MCF 10A (cell line): ENCODE measurements around the gene AVPR1B. TPM values are rescaled to one million over a fixed set of nuclear protein-coding genes. Genes with fewer than 3 reads are reported as not detected.
A peak's percentile ranks its signal among the peaks of the same experiment; 100 is the strongest.

ENCODE experiments used
- BruUV-seq: library from RNA; stranded (reverse); fragments of 400-500 nt; replicated peaks from 2 replicates; lab custom pipeline; 2021; lab: Mats Ljungman, UMichigan
- CTCF ChIA-PET: fragments of 300-600 bp; sonication (Branson Sonifier 250); formaldehyde crosslinking; extraction: SDS; loops from one replicate; lab custom pipeline; 2021; ENCODE audit warnings: antibody characterized with exemption, inconsistent platforms; lab: Yijun Ruan, JAX
- POLR2A ChIA-PET: fragments of 300-600, 350-650 bp; sonication (Branson Sonifier 250); formaldehyde crosslinking; extraction: SDS; loops from one replicate; lab custom pipeline; 2020; ENCODE audit warnings: antibody characterized with exemption, inconsistent platforms; lab: Yijun Ruan, JAX
- DNase-seq: peaks from one replicate; pipeline ENCODE4 v3.0.0-alpha.2; 2018; ENCODE audit not compliant: unreplicated experiment
- H3K27ac Mint-ChIP-seq: one replicate; pipeline ENCODE4 v1.8.0; 2022; ENCODE audit warnings: mild to moderate bottlenecking, low read depth, mixed read lengths; ENCODE audit not compliant: unreplicated experiment
- H3K27me3 Mint-ChIP-seq: one replicate; pipeline ENCODE4 v1.8.0; 2022; ENCODE audit warnings: mixed read lengths; ENCODE audit not compliant: insufficient read depth, unreplicated experiment
- H3K36me3 Mint-ChIP-seq: one replicate; pipeline ENCODE4 v1.8.0; 2022; ENCODE audit warnings: mild to moderate bottlenecking, moderate library complexity, mixed read lengths; ENCODE audit not compliant: insufficient read depth, unreplicated experiment
- H3K4me1 Mint-ChIP-seq: one replicate; pipeline ENCODE4 v1.8.0; 2022; ENCODE audit warnings: mixed read lengths; ENCODE audit not compliant: insufficient read depth, unreplicated experiment
- H3K4me3 Mint-ChIP-seq: one replicate; pipeline ENCODE4 v1.8.0; 2022; ENCODE audit warnings: mild to moderate bottlenecking, moderate library complexity, mixed read lengths; ENCODE audit not compliant: unreplicated experiment
- H3K9me3 Mint-ChIP-seq: one replicate; pipeline ENCODE4 v1.8.0; 2022; ENCODE audit warnings: mixed read lengths; ENCODE audit not compliant: unreplicated experiment
- intact Hi-C: fragments of 100-400 bp; cut with micrococcal nuclease; formaldehyde crosslinking; loops from 2 replicates; pipeline ENCODE4 v1.14.1; 2022
- total RNA-seq: library from RNA; stranded (reverse); gene quantifications from 2 replicates; pipeline ENCODE4 v1.2.3, GENCODE V29; 2022
- TF ChIP-seq, protein P1 (sequence below): fragments of 200-600 bp; IDR thresholded peaks from one replicate; pipeline ENCODE4 v1.8.0; 2022; ENCODE audit warnings: antibody characterized with exemption, mild to moderate bottlenecking; ENCODE audit not compliant: unreplicated experiment

The AVPR1B gene
- total RNA-seq, 1 experiment from 2014 or later: not detected

DNA sequence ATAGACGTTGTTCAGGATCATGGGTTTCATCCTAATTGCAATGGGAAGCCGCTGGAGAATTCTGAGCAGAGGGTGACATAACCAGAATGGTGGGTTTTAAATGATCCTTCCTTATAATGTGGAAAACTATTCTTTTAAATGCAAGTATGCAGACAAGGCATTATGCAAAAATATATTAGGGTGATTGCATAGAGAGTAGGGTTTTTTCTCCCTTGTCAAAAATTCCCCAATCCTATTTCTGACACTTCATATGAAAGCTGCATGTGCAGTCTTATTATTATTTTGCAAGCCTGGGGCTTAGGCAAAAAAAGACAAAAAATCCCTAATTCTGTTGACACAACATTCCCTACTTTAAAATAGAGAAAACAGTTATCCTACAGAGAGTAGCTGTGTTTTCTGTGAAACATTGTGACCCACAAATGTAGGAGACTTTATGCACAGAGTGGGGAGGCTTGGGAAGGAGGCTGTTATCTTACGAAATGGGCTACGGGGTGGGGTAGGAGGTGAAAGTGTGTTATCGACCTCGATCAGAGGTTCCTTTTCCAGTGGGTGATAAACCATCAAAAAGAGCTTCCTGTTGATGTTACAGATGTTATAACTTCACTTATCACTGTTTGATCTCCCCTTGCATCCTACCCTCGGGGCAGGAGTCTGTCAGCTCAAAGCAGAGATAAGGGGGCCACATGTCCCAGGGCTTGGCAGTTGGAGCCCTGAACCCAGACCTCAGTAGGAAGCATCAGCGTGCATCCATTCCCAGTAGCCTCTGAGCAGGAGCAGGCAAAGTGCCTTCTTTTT lies 37.0 kb downstream of the AVPR1B start:
- TF ChIP-seq, protein P1, sequence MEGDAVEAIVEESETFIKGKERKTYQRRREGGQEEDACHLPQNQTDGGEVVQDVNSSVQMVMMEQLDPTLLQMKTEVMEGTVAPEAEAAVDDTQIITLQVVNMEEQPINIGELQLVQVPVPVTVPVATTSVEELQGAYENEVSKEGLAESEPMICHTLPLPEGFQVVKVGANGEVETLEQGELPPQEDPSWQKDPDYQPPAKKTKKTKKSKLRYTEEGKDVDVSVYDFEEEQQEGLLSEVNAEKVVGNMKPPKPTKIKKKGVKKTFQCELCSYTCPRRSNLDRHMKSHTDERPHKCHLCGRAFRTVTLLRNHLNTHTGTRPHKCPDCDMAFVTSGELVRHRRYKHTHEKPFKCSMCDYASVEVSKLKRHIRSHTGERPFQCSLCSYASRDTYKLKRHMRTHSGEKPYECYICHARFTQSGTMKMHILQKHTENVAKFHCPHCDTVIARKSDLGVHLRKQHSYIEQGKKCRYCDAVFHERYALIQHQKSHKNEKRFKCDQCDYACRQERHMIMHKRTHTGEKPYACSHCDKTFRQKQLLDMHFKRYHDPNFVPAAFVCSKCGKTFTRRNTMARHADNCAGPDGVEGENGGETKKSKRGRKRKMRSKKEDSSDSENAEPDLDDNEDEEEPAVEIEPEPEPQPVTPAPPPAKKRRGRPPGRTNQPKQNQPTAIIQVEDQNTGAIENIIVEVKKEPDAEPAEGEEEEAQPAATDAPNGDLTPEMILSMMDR: no peak
- Mint-ChIP-seq H3K4me1 (peaks cover 5% of the 10 kb centered on the region), H3K9me3 (no peaks in the 10 kb centered on the region), H3K36me3 (no peaks in the 10 kb centered on the region), H3K27me3 (peaks cover 6% of the 10 kb centered on the region), H3K4me3 (no peak overlapping the region), H3K27ac (no peak overlapping the region)
- no TSS peak for BruUV-seq
- POLR2A ChIA-PET: interaction anchor here (0.8 to 3.7 kb wide), 4 partner anchors 9 to 35 kb away, joined by 3 to 14 read pairs (median 3); no protein-coding TSS in a partner anchor
- no peak for DNase-seq
- CTCF ChIA-PET: interaction anchor here (1.0 to 2.5 kb wide), 5 partner anchors 22 to 103 kb away, joined by 3 to 8 read pairs (median 4); no protein-coding TSS in a partner anchor
- intact Hi-C loops: no loop called here

DNA sequence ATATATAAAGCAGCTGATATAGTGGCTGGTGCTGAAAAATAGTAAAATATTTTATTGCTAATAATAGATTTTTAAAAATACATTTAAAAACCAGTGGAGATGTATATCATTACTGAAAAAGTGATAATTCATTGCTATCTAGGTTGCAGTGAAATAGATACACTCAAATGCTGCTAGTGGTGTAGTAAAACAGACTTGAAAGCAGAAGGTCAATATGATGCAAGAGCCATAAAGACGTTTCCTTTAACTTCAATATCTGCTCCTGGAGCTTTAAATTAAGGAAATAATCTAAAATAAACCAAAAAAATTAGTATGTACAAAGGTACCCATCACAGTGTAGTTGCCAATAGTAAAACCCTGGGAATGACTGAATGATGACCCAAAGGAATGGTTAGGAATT lies 38.1 kb downstream of the AVPR1B start:
- Mint-ChIP-seq H3K27me3 (no peaks in the 10 kb centered on the region), H3K4me1 (peaks cover 5% of the 10 kb centered on the region), H3K36me3 (no peaks in the 10 kb centered on the region), H3K4me3 (no peak overlapping the region), H3K9me3 (no peaks in the 10 kb centered on the region), H3K27ac (no peak overlapping the region)
- ChIA-PET CTCF (interaction anchor here (0.6 to 2.5 kb wide), 5 partner anchors 27 to 102 kb away, joined by 3 to 8 read pairs (median 3); no protein-coding TSS in a partner anchor), POLR2A (no interaction called here)
- BruUV-seq: no TSS peak
- intact Hi-C loops: no loop called here
- DNase-seq: no peak
- TF ChIP-seq, protein P1: no peak

- Mint-ChIP-seq H3K36me3 (no peaks in the 10 kb centered on the region), H3K4me3 (no peak overlapping the region), H3K4me1 (peaks cover 5% of the 10 kb centered on the region), H3K27ac (no peak overlapping the region), H3K9me3 (no peaks in the 10 kb centered on the region), H3K27me3 (no peaks in the 10 kb centered on the region)
- CTCF ChIA-PET: interaction anchor here (0.6 to 1.4 kb wide), 11 partner anchors 9 to 417 kb away, joined by 3 to 5 read pairs (median 3); no protein-coding TSS in a partner anchor
- BruUV-seq: no TSS peak
- intact Hi-C loops: no loop called here
- POLR2A ChIA-PET: interaction anchor here (0.6 to 0.9 kb wide), 5 partner anchors 11 to 306 kb away, joined by 3 to 4 read pairs (median 3); no protein-coding TSS in a partner anchor
- TF ChIP-seq, protein P1: no peak
- DNase-seq: peak; percentile 38
These were observed 41.1 kb downstream of the AVPR1B start for GRCh38 chr1:206075786-206076755.
